ACHN (cell line): ENCODE measurements around the gene KIAA1217.
"Not testable (repeated sequence)": the region's sequence is repeated elsewhere in the genome, so short reads cannot be mapped to it uniquely, and the experiment has no call there.

Source experiments
- DNase-seq: peaks from one replicate; pipeline ENCODE4 v3.0.0-alpha.2; 2015
- in situ Hi-C: cut with HindIII; loops from 2 replicates; pipeline ENCODE4 v1.10.0; 2017; ENCODE audit warnings: low sequenced_read_pairs, low pct_ligation_motif_present, low pct_unique_long_range_greater_than_20kb

Gene KIAA1217

GRCh38 chr10:24440817-24441797, 232.2 kb downstream of the KIAA1217 start:
- no peak for DNase-seq
- in situ Hi-C loops: no loop called here

GRCh38 chr10:24442234-24442633, 233.3 kb downstream of the KIAA1217 start:
- in situ Hi-C loops: no loop called here
- no peak for DNase-seq

- in situ Hi-C loops, DNase-seq: not testable (repeated sequence)
Measured at GRCh38 chr10:24442641-24443174, 233.8 kb downstream of the KIAA1217 start.

- DNase-seq: peak; percentile 39
Measured at GRCh38 chr10:24444337-24444736, 235.4 kb downstream of the KIAA1217 start.

GRCh38 chr10:24445958-24446357, 237.0 kb downstream of the KIAA1217 start:
- DNase-seq, in situ Hi-C loops: not testable (repeated sequence)

More at GRCh38 chr10:24444337-24444736, 235.4 kb downstream of the KIAA1217 start:
- in situ Hi-C loops: no loop called here

- in situ Hi-C loops: no loop called here
- peak; percentile 25 for DNase-seq
Measured at GRCh38 chr10:24446739-24447138, 237.8 kb downstream of the KIAA1217 start.

- in situ Hi-C loops: no loop called here
- DNase-seq: no peak
Measured at GRCh38 chr10:24448351-24448999, 239.5 kb downstream of the KIAA1217 start.

GRCh38 chr10:24449321-24449740, 240.4 kb downstream of the KIAA1217 start:
- in situ Hi-C loops: no loop called here

GRCh38 chr10:24449769-24450310, 240.9 kb downstream of the KIAA1217 start:
- in situ Hi-C loops: no loop called here
- no peak for DNase-seq

More at GRCh38 chr10:24449321-24449740, 240.4 kb downstream of the KIAA1217 start:
- no peak for DNase-seq

- in situ Hi-C loops: no loop called here
- no peak for DNase-seq
Measured at GRCh38 chr10:24451325-24451820, 242.4 kb downstream of the KIAA1217 start.

GRCh38 chr10:24452030-24452429, 243.1 kb downstream of the KIAA1217 start:
- in situ Hi-C loops: no loop called here
- DNase-seq: no peak

- in situ Hi-C loops: no loop called here
- DNase-seq: no peak
Measured at GRCh38 chr10:24453404-24453830, 244.5 kb downstream of the KIAA1217 start.

GRCh38 chr10:24453973-24454372, 245.0 kb downstream of the KIAA1217 start:
- DNase-seq: no peak
- in situ Hi-C loops: no loop called here

- in situ Hi-C loops: no loop called here
- no peak for DNase-seq
Measured at GRCh38 chr10:24455447-24455846, 246.5 kb downstream of the KIAA1217 start.

GRCh38 chr10:24456322-24456721, 247.4 kb downstream of the KIAA1217 start:
- in situ Hi-C loops: no loop called here
- peak; percentile 53 for DNase-seq

- DNase-seq: no peak
- in situ Hi-C loops: no loop called here
Measured at GRCh38 chr10:24457661-24458318, 248.9 kb downstream of the KIAA1217 start.

- DNase-seq: no peak
Measured at GRCh38 chr10:24459836-24460235, 250.9 kb downstream of the KIAA1217 start.

GRCh38 chr10:24462291-24462813, 253.4 kb downstream of the KIAA1217 start:
- no peak for DNase-seq
- in situ Hi-C loops: no loop called here

More at GRCh38 chr10:24459836-24460235, 250.9 kb downstream of the KIAA1217 start:
- in situ Hi-C loops: no loop called here
